H9 (cell line): Measurements from ENCODE around the gene TRABD2B. TPM values are rescaled to one million over a fixed set of nuclear protein-coding genes. Genes with fewer than 3 reads are reported as not detected.

Experiments used
- DNase-seq: peaks from one replicate; pipeline ENCODE4 v3.0.0-alpha.2; 2017
- H2AFZ ChIP-seq: one replicate; pipeline ENCODE4 v1.6.1; 2013; ENCODE audit warnings: mild to moderate bottlenecking, low read length, control low read depth, moderate library complexity
- H2AK5ac ChIP-seq: 2 replicates; pipeline ENCODE4 v1.6.1; 2013; ENCODE audit warnings: low read length, control low read depth, mixed read lengths; ENCODE audit not compliant: insufficient read length
- H2BK120ac ChIP-seq: one replicate; pipeline ENCODE4 v1.6.1; 2013; ENCODE audit warnings: low read depth, mild to moderate bottlenecking, low read length, control low read depth, inconsistent platforms; ENCODE audit not compliant: poor library complexity, severe bottlenecking
- H2BK12ac ChIP-seq: 2 replicates; pipeline ENCODE4 v1.6.1; 2013; ENCODE audit warnings: low read length, control low read depth, mixed read lengths, low read depth; ENCODE audit not compliant: insufficient read length
- H2BK15ac ChIP-seq: 2 replicates; pipeline ENCODE4 v1.6.1; 2013; ENCODE audit warnings: low read depth, low read length, control low read depth
- H2BK20ac ChIP-seq: one replicate; pipeline ENCODE4 v1.6.1; 2013; ENCODE audit warnings: low read depth, mild to moderate bottlenecking, low read length, control low read depth, inconsistent platforms; ENCODE audit not compliant: poor library complexity, severe bottlenecking
- H2BK5ac ChIP-seq: 2 replicates; pipeline ENCODE4 v1.6.1; 2013; ENCODE audit warnings: low read length, control low read depth, mixed read lengths; ENCODE audit not compliant: insufficient read length
- H3K14ac ChIP-seq: 2 replicates; pipeline ENCODE4 v1.6.1; 2013; ENCODE audit warnings: low read length, control low read depth; ENCODE audit not compliant: insufficient read depth
- H3K18ac ChIP-seq: 2 replicates; pipeline ENCODE4 v1.6.1; 2013; ENCODE audit warnings: low read depth, mild to moderate bottlenecking, mixed read lengths, low read length, control low read depth; ENCODE audit not compliant: insufficient read length
- H3K23ac ChIP-seq: 2 replicates; pipeline ENCODE4 v1.6.1; 2013; ENCODE audit warnings: low read length, control low read depth, mixed read lengths, low read depth; ENCODE audit not compliant: insufficient read length
- H3K23me2 ChIP-seq: 2 replicates; pipeline ENCODE4 v1.6.1; 2013; ENCODE audit warnings: low read depth, mild to moderate bottlenecking, mixed read lengths, low read length, control low read depth; ENCODE audit not compliant: insufficient read length, poor library complexity, severe bottlenecking
- H3K27ac ChIP-seq: 2 replicates; pipeline ENCODE4 v1.5.1; 2013; ENCODE audit warnings: low read length, control low read depth, mixed read lengths, low read depth; ENCODE audit not compliant: insufficient read length
- H3K27me3 ChIP-seq: 2 replicates; pipeline ENCODE4 v1.6.1; 2013; ENCODE audit warnings: low read length, control low read depth, inconsistent platforms; ENCODE audit not compliant: insufficient read depth
- H3K4ac ChIP-seq: 2 replicates; pipeline ENCODE4 v1.6.1; 2013; ENCODE audit warnings: low read depth, mild to moderate bottlenecking, control low read depth, inconsistent platforms, low read length, moderate library complexity
- H3K4me1 ChIP-seq: 2 replicates; pipeline ENCODE4 v1.6.1; 2013; ENCODE audit warnings: low read length, control low read depth, inconsistent platforms; ENCODE audit not compliant: insufficient read depth
- H3K4me2 ChIP-seq: 2 replicates; pipeline ENCODE4 v1.6.1; 2013; ENCODE audit warnings: low read length, control low read depth, mixed read lengths; ENCODE audit not compliant: insufficient read length, insufficient read depth
- H3K56ac ChIP-seq: 2 replicates; pipeline ENCODE4 v1.6.1; 2013; ENCODE audit warnings: low read depth, mild to moderate bottlenecking, mixed read lengths, low read length, control low read depth; ENCODE audit not compliant: insufficient read length
- H3K79me1 ChIP-seq: 2 replicates; pipeline ENCODE4 v1.6.1; 2013; ENCODE audit warnings: low read depth, mild to moderate bottlenecking, moderate library complexity, low read length, control low read depth, inconsistent platforms; ENCODE audit not compliant: insufficient read depth, poor library complexity, severe bottlenecking
- H3K79me2 ChIP-seq: 2 replicates; pipeline ENCODE4 v1.6.1; 2013; ENCODE audit warnings: low read length, control low read depth, inconsistent platforms; ENCODE audit not compliant: insufficient read depth
- H3K9ac ChIP-seq: 2 replicates; pipeline ENCODE4 v1.6.1; 2013; ENCODE audit warnings: low read length, control low read depth, mixed read lengths; ENCODE audit not compliant: insufficient read length; ENCODE audit errors: extremely low read depth
- H3K9me3 ChIP-seq: one replicate; pipeline ENCODE4 v1.6.1; 2013; ENCODE audit warnings: low read depth, low read length, inconsistent platforms; ENCODE audit not compliant: control insufficient read depth
- H3T11ph ChIP-seq: one replicate; pipeline ENCODE4 v1.6.1; 2013; ENCODE audit warnings: mild to moderate bottlenecking, low read length, control low read depth, inconsistent platforms
- H4K20me1 ChIP-seq: one replicate; pipeline ENCODE4 v1.6.1; 2013; ENCODE audit not compliant: control insufficient read depth, insufficient read length, insufficient read depth
- H4K5ac ChIP-seq: 2 replicates; pipeline ENCODE4 v1.6.1; 2013; ENCODE audit warnings: low read depth, mild to moderate bottlenecking, mixed read lengths, low read length, control low read depth; ENCODE audit not compliant: insufficient read length
- H4K8ac ChIP-seq: replicated peaks from 2 replicates; pipeline ENCODE4 v1.6.1; 2013; ENCODE audit warnings: low read length, control low read depth, mixed read lengths, low read depth; ENCODE audit not compliant: insufficient read length
- H4K91ac ChIP-seq: 2 replicates; pipeline ENCODE4 v1.6.1; 2013; ENCODE audit warnings: low read depth, mild to moderate bottlenecking, moderate library complexity, mixed read lengths, low read length, control low read depth; ENCODE audit not compliant: insufficient read length
- H3K27ac Mint-ChIP-seq, 3 experiments: 2 replicates in 2 of 3; 3 replicates in 1 of 3; pipeline ENCODE4 v1.8.0; 2020 to 2021; ENCODE audit warnings: mixed read lengths in 3 of 3, mild to moderate bottlenecking in 1 of 3, moderate library complexity in 1 of 3
- H3K27me3 Mint-ChIP-seq: 2 replicates; pipeline ENCODE4 v1.8.0; 2021; ENCODE audit warnings: low read depth, mild to moderate bottlenecking, moderate library complexity, mixed read lengths
- H3K36me3 Mint-ChIP-seq, 3 experiments: 2 replicates in 2 of 3; 3 replicates in 1 of 3; pipeline ENCODE4 v1.8.0; 2020 to 2021; ENCODE audit warnings: low read depth in 3 of 3, mixed read lengths in 3 of 3; ENCODE audit not compliant: insufficient read depth in 1 of 3
- H3K4me1 Mint-ChIP-seq, 2 experiments: 2 replicates each; pipeline ENCODE4 v1.8.0; 2020; ENCODE audit warnings: mixed read lengths in 2 of 2
- H3K4me3 Mint-ChIP-seq, 2 experiments: 2 replicates in 1 of 2; 3 replicates in 1 of 2; pipeline ENCODE4 v1.8.0; 2020 to 2021; ENCODE audit warnings: mild to moderate bottlenecking in 2 of 2, mixed read lengths in 2 of 2, moderate library complexity in 1 of 2
- H3K9me3 Mint-ChIP-seq, 2 experiments: 2 replicates in 1 of 2; 3 replicates in 1 of 2; pipeline ENCODE4 v1.8.0; 2020; ENCODE audit warnings: mild to moderate bottlenecking in 2 of 2, mixed read lengths in 2 of 2, moderate library complexity in 1 of 2
- WGBS: extraction: QIAGEN DNeasy Blood & Tissue Kit; methylation state at CpG from one replicate; pipeline ENCODE4 v1.1.7; 2013; ENCODE audit warnings: missing lambda C conversion rate, low lambda C conversion rate, mixed read lengths; ENCODE audit not compliant: insufficient read length; ENCODE audit errors: extremely low coverage; 5-methylcytosine and 5-hydroxymethylcytosine counted together
- total RNA-seq: library from RNA; stranded (reverse); gene quantifications from 2 replicates; pipeline ENCODE4 v1.2.1, GENCODE V29; 2021
- TF ChIP-seq, protein P1 (sequence below): fragments of 200-600 bp; sonication (generic); conservative IDR thresholded peaks from 3 replicates; pipeline ENCODE4 v1.8.0; 2021; ENCODE audit warnings: antibody characterized with exemption, mild to moderate bottlenecking

Gene TRABD2B
- total RNA-seq, 1 experiment from 2014 or later: 2.3 TPM

DNA sequence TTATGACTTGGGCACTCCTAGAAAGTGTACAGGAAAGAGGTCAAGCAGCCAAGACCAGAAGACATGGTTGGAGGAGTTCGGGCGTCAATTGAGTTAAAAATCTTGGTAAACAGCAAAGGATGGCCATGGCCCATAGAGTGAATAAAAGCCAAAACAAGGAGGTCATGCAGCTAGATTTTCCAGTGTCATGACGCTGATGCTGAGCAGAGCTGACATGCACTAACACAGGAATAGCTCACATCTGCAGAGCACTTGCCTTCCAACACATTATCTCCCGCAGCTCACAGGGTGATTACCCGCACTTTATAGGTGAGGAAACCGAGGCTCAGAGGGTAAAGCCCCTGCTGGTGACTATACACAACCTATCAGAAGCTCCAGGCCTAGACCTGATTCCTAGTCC, 49.7 kb downstream of the TRABD2B start:
- H2BK20ac ChIP-seq: no peak overlapping the region
- H3K79me2 ChIP-seq: no peaks in the 10 kb centered on the region
- H2AK5ac ChIP-seq: no peak overlapping the region
- H3K27ac Mint-ChIP-seq: no peak overlapping the region
- H3K9me3 Mint-ChIP-seq: no peaks in the 10 kb centered on the region
- H3K4me1 ChIP-seq: no peaks in the 10 kb centered on the region
- H2AFZ ChIP-seq: no peak overlapping the region
- H2BK12ac ChIP-seq: no peak overlapping the region
- WGBS: no CpG with 5 or more reads among the region's 6 CpGs
- no peak overlapping the region for H4K8ac ChIP-seq
- DNase-seq: no peak
- H4K91ac ChIP-seq: no peak overlapping the region
- no peak overlapping the region for H3K18ac ChIP-seq
- no peak overlapping the region for H4K5ac ChIP-seq
- no peak overlapping the region for H3K4ac ChIP-seq
- H3T11ph ChIP-seq: no peak overlapping the region
- H3K27ac ChIP-seq: no peak overlapping the region
- no peak overlapping the region for H3K9ac ChIP-seq
- no peaks in the 10 kb centered on the region for H3K79me1 ChIP-seq
- H3K4me3 Mint-ChIP-seq: no peak overlapping the region
- H4K20me1 ChIP-seq: no peaks in the 10 kb centered on the region
- H3K27me3 ChIP-seq: no peaks in the 10 kb centered on the region; the same call in 1 of the 2 replicates
- H3K14ac ChIP-seq: no peak overlapping the region
- TF ChIP-seq, protein P1, sequence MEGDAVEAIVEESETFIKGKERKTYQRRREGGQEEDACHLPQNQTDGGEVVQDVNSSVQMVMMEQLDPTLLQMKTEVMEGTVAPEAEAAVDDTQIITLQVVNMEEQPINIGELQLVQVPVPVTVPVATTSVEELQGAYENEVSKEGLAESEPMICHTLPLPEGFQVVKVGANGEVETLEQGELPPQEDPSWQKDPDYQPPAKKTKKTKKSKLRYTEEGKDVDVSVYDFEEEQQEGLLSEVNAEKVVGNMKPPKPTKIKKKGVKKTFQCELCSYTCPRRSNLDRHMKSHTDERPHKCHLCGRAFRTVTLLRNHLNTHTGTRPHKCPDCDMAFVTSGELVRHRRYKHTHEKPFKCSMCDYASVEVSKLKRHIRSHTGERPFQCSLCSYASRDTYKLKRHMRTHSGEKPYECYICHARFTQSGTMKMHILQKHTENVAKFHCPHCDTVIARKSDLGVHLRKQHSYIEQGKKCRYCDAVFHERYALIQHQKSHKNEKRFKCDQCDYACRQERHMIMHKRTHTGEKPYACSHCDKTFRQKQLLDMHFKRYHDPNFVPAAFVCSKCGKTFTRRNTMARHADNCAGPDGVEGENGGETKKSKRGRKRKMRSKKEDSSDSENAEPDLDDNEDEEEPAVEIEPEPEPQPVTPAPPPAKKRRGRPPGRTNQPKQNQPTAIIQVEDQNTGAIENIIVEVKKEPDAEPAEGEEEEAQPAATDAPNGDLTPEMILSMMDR: no peak
- H3K27me3 Mint-ChIP-seq: peaks cover 38% of the 10 kb centered on the region
- H3K56ac ChIP-seq: no peak overlapping the region
- no peak overlapping the region for H3K23ac ChIP-seq
- H3K36me3 Mint-ChIP-seq: no peaks in the 10 kb centered on the region
- no peaks in the 10 kb centered on the region for H3K23me2 ChIP-seq
- peaks cover 0 to 3% of the 10 kb centered on the region in 2 experiments; a peak in 1 of 4 replicates for H3K4me1 Mint-ChIP-seq
- no peak overlapping the region for H2BK5ac ChIP-seq
- no peak overlapping the region for H2BK15ac ChIP-seq
- no peak overlapping the region for H2BK120ac ChIP-seq
- H3K9me3 ChIP-seq: no peaks in the 10 kb centered on the region
- no peak overlapping the region for H3K4me2 ChIP-seq
